ENCODE data around the gene ELF5.

The ELF5 gene

DNA sequence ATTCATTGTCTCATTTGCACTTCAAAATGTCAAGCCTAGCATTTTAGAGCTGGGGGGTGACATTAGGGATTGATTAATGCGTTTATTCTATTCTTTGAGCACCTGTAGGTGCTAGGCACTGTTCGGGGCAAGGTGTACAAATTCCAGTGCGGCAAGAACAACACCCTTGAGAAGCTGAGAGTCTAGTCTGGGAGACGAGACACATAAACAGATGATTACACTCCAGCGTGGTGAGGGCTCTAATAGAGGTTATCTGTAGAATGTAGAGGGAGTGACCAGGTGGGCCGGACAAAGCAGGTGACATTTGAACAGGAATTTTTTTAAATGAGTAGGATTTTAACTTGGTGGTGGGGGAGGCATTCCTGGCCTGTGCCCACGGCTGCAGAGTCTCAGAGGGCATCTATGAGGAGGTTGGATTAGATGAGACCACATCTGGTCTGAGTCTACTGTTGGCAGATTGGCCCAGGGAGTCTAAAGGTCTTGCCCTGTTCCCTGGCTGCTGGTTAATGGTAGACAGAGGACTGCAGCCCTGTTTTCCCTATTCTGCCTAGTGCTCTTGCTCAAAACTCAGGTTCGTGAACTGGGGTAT is 73.9 kb downstream of the ELF5 start:
- H3K4me1 ChIP-seq (ENCODE audit: control insufficient read depth in 1 of 2, insufficient read depth in 1 of 2, low read depth in 1 of 2, low read length in 1 of 2), result peaks cover 75 to 79% of the 10 kb centered on the region in 2 experiments
- peak overlapping the region; percentile 90 for H3K27ac ChIP-seq
- no peaks in the 10 kb centered on the region for H3K9me3 ChIP-seq
- no peaks in the 10 kb centered on the region for H3K36me3 ChIP-seq
- peak overlapping the region; percentile 93 to 97 for H3K4me3 ChIP-seq (ENCODE audit: low read depth in 1 of 2, low read length in 1 of 2)
- TF ChIP-seq, protein P1, sequence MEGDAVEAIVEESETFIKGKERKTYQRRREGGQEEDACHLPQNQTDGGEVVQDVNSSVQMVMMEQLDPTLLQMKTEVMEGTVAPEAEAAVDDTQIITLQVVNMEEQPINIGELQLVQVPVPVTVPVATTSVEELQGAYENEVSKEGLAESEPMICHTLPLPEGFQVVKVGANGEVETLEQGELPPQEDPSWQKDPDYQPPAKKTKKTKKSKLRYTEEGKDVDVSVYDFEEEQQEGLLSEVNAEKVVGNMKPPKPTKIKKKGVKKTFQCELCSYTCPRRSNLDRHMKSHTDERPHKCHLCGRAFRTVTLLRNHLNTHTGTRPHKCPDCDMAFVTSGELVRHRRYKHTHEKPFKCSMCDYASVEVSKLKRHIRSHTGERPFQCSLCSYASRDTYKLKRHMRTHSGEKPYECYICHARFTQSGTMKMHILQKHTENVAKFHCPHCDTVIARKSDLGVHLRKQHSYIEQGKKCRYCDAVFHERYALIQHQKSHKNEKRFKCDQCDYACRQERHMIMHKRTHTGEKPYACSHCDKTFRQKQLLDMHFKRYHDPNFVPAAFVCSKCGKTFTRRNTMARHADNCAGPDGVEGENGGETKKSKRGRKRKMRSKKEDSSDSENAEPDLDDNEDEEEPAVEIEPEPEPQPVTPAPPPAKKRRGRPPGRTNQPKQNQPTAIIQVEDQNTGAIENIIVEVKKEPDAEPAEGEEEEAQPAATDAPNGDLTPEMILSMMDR (IDR thresholded peaks at IDR 0.05), result no peak
- no peaks in the 10 kb centered on the region for H3K27me3 ChIP-seq

- no peaks in the 10 kb centered on the region for H3K27me3 ChIP-seq
- TF ChIP-seq, protein P1 (IDR thresholded peaks at IDR 0.05), result peak; percentile 42
- peaks cover 66 to 70% of the 10 kb centered on the region in 2 experiments for H3K4me1 ChIP-seq (ENCODE audit: control insufficient read depth in 1 of 2, insufficient read depth in 1 of 2, low read depth in 1 of 2, low read length in 1 of 2)
- H3K4me3 ChIP-seq (ENCODE audit: low read depth in 1 of 2, low read length in 1 of 2), result peak within 1 kb of the TSS; percentile 93 to 97
- no peaks in the 10 kb centered on the region for H3K36me3 ChIP-seq
- no peaks in the 10 kb centered on the region for H3K9me3 ChIP-seq
- H3K27ac ChIP-seq, result peak within 1 kb of the TSS; percentile 90
Measured at GRCh38 chr11:34438529-34439507, 74.8 kb downstream of the ELF5 start, which contains the start of gene CAT. Gene CAT, plus strand, starts transcription at chr11:34438934. Its CDS starts 80 bp downstream, at chr11:34439014.

DNA sequence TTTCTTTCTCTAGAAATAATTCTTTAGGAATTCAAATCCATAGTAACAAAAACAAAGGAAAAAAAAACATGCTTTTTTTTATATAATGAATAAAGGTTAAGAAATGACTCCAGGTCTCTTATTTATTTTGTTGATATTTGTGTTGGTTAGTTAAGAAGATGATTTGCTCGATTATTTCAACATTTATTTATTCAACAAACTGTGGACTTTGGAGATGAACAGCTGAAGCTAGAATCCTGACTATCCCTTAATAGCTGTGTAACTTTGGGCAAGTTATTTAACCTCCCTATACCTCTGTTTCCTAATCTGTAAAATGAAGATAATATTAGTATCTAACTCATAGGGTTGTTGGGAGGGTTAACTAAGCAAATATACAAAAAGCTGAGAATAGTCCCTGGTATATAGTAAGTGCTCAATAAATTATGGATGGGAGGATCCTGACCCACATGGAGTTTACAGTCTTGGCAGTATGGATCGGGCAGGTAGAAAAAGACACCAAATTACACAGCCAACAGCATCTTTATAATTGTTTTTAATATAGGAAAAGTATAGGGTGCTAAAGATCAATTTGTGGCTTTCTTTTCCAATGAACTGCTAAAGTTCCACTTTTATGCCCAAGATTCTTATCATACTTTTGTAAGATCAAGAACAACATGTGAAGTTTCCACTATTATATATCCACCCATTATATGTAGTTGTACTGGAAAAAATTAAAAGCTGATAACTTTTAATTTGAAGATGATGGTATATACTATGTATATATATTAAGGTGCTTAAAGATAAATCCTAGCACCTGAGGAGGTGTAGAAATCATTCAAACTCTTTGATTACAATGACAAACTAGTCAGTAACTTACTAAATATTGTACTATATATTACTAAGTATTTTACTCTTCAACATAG is 76.1 kb downstream of the ELF5 start:
- TF ChIP-seq, protein P1 (IDR thresholded peaks at IDR 0.05), result no peak
- H3K4me1 ChIP-seq (ENCODE audit: control insufficient read depth in 1 of 2, insufficient read depth in 1 of 2, low read depth in 1 of 2, low read length in 1 of 2), result peaks cover 59 to 62% of the 10 kb centered on the region in 2 experiments
- H3K36me3 ChIP-seq, result no peaks in the 10 kb centered on the region
- H3K27ac ChIP-seq, result peak overlapping the region; percentile 90
- H3K9me3 ChIP-seq, result no peaks in the 10 kb centered on the region
- no peaks in the 10 kb centered on the region for H3K27me3 ChIP-seq
- peak overlapping the region; percentile 93 to 97 for H3K4me3 ChIP-seq (ENCODE audit: low read depth in 1 of 2, low read length in 1 of 2)

DNA sequence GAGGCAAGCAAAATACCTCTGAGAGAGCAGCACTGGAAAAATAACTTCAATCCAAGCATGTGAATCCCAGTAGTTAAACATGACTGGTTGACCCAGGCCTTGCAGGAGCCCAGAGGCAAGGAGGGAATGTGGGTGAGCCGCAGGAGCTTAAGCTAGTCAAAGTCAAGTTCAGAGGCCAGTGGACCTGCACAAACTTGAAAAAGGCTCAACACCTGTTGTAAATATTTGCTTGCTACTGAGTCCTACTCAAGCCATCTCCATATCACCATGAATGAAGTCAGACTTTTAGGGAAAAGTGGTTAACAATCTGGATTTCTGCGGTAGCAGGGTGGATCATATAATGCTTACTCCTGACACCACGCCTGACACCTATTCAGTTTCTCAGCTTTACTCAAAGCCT is 79.7 kb downstream of the ELF5 start:
- Histone ChIP-seq H3K4me3 (ENCODE audit: low read depth in 1 of 2, low read length in 1 of 2) (no peak overlapping the region), H3K9me3 (no peaks in the 10 kb centered on the region), H3K4me1 (ENCODE audit: control insufficient read depth in 1 of 2, insufficient read depth in 1 of 2, low read depth in 1 of 2, low read length in 1 of 2) (peaks cover 62 to 67% of the 10 kb centered on the region in 2 experiments), H3K27ac (peak overlapping the region; percentile 77), H3K27me3 (no peaks in the 10 kb centered on the region), H3K36me3 (no peaks in the 10 kb centered on the region)
- TF ChIP-seq, protein P1 (IDR thresholded peaks at IDR 0.05), result no peak

GRCh38 chr11:34432822-34433221 is 80.8 kb downstream of the ELF5 start:
- peaks cover 66 to 69% of the 10 kb centered on the region in 2 experiments for H3K4me1 ChIP-seq (ENCODE audit: control insufficient read depth in 1 of 2, insufficient read depth in 1 of 2, low read depth in 1 of 2, low read length in 1 of 2)
- no peaks in the 10 kb centered on the region for H3K36me3 ChIP-seq
- peak overlapping the region; percentile 77 for H3K27ac ChIP-seq
- no peak overlapping the region for H3K4me3 ChIP-seq (ENCODE audit: low read depth in 1 of 2, low read length in 1 of 2)
- H3K27me3 ChIP-seq, result no peaks in the 10 kb centered on the region
- H3K9me3 ChIP-seq, result no peaks in the 10 kb centered on the region
- TF ChIP-seq, protein P1 (IDR thresholded peaks at IDR 0.05), result no peak

Data from neutrophil (primary cell).